Right hindlimb (tissue), 1 donor: ENCODE measurements around the gene USP30.

ENCODE experiments used
- DNase-seq: peaks from one replicate; pipeline ENCODE4 v3.0.0-alpha.2; 2018

The USP30 gene

DNA sequence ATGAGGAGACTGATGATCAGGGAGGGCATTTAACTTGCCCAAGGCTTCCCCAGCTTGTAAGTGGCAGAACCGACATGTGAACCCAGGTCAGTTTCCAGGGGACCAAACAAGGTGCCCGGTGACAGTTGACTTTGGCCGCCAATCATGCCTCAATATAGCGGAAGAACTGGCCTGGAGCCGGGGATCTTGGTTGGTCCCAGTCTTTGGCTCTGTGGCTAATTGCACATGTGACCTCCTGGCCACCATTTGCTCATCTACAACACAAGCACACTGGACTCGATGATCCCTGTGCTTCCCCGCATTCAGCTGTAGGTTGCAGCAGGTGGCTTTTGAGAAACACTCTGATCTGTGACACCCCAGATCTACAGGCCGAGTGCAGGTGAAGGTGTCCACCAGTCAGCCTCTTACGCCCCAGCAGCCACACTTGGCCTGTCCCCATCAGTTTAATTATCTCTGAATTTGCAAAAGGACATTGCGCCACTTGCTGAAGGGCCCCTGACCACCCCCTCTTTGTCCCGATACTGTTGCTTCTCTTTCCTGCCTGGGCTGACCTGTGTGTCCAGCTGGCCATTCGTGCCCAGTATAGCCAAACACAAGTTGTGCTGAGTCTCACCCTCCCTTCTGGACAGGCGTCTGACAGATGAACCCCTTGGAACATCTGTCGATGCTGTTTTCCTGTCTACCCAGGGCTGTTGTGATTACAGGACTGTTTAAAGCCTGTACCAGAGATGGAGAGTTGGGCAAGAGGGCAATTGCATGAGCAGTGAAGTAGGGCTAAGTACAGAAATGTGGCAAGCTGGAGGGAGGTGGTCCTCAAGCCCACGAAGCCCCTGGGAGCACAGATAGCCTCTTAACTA, 78.1 kb downstream of the USP30 start:
- DNase-seq, result no peak

DNA sequence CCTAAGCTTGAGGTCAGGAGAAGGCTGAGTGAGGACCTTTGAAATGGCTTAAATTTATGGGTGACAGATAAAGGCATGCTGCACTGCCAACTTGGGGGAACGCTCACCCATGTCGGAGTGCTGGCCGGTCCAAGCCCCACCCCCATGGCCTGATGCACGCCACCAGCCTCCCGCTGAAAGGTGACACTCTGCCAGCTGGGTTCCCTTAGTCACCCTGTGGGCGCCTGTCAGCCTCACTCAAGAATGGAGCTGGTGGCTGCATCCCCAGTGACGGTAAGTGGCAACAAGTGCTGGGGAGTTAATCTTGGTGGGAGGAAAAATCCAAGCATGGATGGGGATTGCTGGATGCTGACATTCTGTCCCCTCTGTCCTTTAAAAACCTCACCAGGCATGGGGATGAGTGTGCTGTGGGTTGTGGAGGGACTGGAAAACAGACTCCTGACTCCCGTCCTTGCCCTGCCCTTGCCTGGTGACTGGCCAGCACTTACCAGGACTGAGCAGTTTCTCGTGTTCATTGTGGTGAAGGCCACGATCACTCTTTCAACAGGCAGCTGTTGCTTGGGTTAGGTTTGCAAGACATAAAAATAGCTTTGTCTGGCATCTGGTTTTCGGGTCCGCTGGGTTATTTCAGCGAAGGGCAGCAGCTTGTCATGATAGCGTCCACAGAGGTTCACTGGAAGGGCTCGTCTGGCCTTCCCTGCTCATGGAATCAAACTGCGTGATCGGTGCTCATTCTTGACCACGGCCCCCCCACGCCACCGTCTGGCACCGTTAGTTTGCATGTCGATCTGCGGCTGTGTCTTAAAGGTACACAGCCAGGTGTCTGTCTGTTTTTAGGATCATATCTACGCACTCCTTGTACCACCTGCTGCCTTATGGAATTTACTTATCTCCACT, 79.0 kb downstream of the USP30 start:
- peak; percentile 42 for DNase-seq

DNA sequence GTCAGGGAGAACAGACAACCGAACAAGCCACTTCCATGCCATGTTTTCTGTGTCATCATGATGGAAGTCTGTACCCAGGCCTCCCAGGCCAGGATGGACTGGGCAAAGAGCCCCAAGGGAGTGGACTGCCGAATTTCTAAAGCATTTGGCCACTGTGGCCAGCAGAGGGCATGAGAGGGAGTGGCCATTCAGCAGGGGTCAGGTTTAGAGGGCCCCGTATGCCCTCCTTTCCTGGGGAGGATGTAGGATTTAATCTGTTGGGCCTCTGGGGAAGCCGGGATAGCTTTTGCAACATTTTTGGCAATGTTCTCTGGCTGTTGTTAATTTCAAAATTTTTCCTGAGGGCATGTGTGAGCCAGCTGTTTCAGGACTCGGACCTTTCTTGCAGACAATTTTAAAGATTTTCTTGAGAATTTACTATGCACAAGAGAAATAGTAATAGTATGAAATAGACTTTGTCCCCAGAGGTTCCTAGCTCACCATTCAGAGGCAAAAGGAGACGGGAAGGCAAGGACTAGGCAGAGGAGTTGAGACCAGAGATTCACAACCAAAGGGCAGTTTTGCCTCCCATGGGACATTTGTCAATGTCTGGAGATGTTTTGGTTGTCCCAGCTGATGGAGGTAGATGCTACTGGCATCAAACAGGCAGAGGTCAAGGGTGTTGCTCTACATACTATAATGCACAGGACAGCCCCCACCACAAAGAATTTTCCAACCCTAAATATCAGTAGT, 82.0 kb downstream of the USP30 start:
- no peak for DNase-seq

DNA sequence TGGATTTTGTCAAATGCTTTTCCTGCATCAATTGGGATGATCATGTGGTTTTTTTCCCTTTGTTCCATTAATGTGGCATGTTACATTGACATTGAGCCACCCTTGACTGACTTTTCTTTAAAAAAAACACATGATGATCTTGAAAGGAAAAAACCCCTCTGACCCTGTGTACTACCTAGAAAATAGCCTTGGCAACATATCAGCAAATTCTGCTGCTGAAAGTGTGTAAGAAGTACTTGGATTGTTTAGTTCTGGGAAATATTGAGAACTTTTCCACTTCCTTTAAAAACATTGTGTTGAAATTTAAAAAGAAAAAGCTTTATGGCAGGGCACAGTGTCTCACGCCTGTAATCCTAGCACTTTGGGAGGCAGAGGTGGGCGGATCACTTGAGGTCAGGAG, 84.7 kb downstream of the USP30 start:
- DNase-seq, result no peak
